SU-DHL-6 (cell line): Measurements from ENCODE around the gene GRM7.

Experiments
- H2AFZ ChIP-seq: fragments of 200-600 bp; sonication (generic); 2 replicates; pipeline ENCODE4 v1.6.1; 2014; ENCODE audit warnings: low read depth, mild to moderate bottlenecking, moderate library complexity, mixed read lengths, antibody characterized with exemption, low read length; ENCODE audit not compliant: severe bottlenecking
- H3F3A ChIP-seq: fragments of 200-600 bp; shearing (Covaris generic); 2 replicates; pipeline ENCODE4 v1.6.0; 2016; ENCODE audit warnings: antibody characterized with exemption, mild to moderate bottlenecking; ENCODE audit not compliant: insufficient read depth
- H3K27ac ChIP-seq: fragments of 200-600 bp; sonication (generic); 2 replicates; pipeline ENCODE4 v1.5.1; 2016; ENCODE audit warnings: low read depth, mild to moderate bottlenecking, low read length, moderate library complexity, mixed read lengths
- H3K27me3 ChIP-seq: fragments of 200-600 bp; sonication (generic), shearing (Covaris generic); 2 replicates; pipeline ENCODE4 v1.6.0; 2014; ENCODE audit warnings: mild to moderate bottlenecking, low read length
- H3K36me3 ChIP-seq: fragments of 200-600 bp; sonication (generic); 2 replicates; pipeline ENCODE4 v1.6.1; 2014; ENCODE audit warnings: mild to moderate bottlenecking, low read length, mixed read lengths
- H3K4me2 ChIP-seq: fragments of 300-600, 200-600 bp; shearing (Covaris generic), sonication (generic); 2 replicates; pipeline ENCODE4 v1.6.0; 2014; ENCODE audit warnings: low read length, low read depth, mild to moderate bottlenecking; ENCODE audit not compliant: poor library complexity, severe bottlenecking
- H3K4me3 ChIP-seq: fragments of 200-600 bp; sonication (generic); 2 replicates; pipeline ENCODE4 v1.5.1; 2014; ENCODE audit warnings: antibody characterized with exemption, low read length, mild to moderate bottlenecking, mixed read lengths; ENCODE audit not compliant: insufficient read depth, poor library complexity, severe bottlenecking
- H3K79me2 ChIP-seq: fragments of 200-600 bp; sonication (generic); 2 replicates; pipeline ENCODE4 v1.6.1; 2014; ENCODE audit warnings: mild to moderate bottlenecking, low read length, moderate library complexity; ENCODE audit not compliant: insufficient read depth
- H3K9ac ChIP-seq: fragments of 200-600 bp; sonication (generic); 2 replicates; pipeline ENCODE4 v1.7.0; 2014; ENCODE audit warnings: mild to moderate bottlenecking, low read length
- H3K9me2 ChIP-seq: fragments of 200-600 bp; sonication (generic); replicated peaks from 2 replicates; pipeline ENCODE4 v1.6.1; 2014; ENCODE audit warnings: low read length; ENCODE audit not compliant: insufficient read depth
- H3K9me3 ChIP-seq: fragments of 200-600 bp; sonication (generic); 2 replicates; pipeline ENCODE4 v1.6.1; 2014; ENCODE audit warnings: low read length, mixed read lengths; ENCODE audit not compliant: insufficient read depth
- H4K20me1 ChIP-seq: fragments of 200-600 bp; sonication (generic); 2 replicates; pipeline ENCODE4 v1.6.1; 2014; ENCODE audit warnings: low read depth, mild to moderate bottlenecking, antibody characterized with exemption, low read length, moderate library complexity, mixed read lengths
- EZH2phosphoT487 ChIP-seq: fragments of 200-600 bp; sonication (generic), shearing (Covaris generic); conservative IDR thresholded peaks from 2 replicates; pipeline ENCODE4 v1.6.1; 2018; ENCODE audit warnings: mild to moderate bottlenecking, antibody characterized with exemption, low read length, moderate library complexity, mixed read lengths
- TF ChIP-seq, protein P1 (sequence below): fragments of 200-600 bp; sonication (generic); IDR thresholded peaks from one replicate; pipeline ENCODE4 v1.5.1; 2017; ENCODE audit warnings: antibody characterized with exemption, mild to moderate bottlenecking, low read length, moderate library complexity; ENCODE audit not compliant: insufficient read depth, poor library complexity, severe bottlenecking

Gene GRM7

DNA sequence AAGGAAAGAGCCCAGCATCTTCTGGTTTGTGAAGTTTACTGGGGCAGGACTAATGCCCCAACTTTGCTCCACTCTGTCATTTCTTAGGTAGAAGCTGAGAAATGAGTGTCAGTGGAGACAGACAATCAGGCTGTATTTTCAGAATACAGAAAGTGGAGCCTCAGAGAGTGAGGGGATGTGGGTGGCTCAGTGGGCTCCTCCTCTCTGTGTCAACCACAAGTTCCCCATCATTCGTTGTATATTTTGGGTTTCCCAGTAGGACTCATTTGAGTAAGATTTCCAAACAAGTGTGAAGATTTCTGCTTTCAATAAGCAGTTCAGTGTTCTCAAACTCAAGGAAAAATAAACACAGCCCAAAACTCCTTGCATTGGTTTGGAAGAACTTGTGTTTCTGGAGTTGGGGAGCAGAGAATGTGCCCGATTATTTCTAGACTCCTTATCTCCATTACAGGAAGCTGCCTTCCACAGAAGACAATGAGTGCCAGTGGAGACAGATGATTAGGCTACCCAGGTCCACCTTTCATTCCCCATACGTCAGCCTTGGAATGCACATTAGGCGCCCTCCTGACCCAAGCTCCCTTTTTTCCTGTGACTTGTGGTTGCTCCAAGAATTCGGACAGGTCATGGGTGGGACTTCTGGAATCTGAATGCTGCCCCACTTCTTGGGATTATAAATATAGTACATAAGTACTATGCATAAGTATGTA lies 848.6 kb downstream of the GRM7 start:
- Histone ChIP-seq H3K79me2 (no peaks in the 10 kb centered on the region), H3K9me2 (no peaks in the 10 kb centered on the region), H3K9ac (no peak overlapping the region), H3F3A (no peaks in the 10 kb centered on the region), H3K36me3 (no peaks in the 10 kb centered on the region), H2AFZ (no peak overlapping the region), H4K20me1 (no peaks in the 10 kb centered on the region), H3K27me3 (no peaks in the 10 kb centered on the region), H3K4me3 (no peak overlapping the region), H3K9me3 (no peaks in the 10 kb centered on the region), H3K4me2 (no peak overlapping the region), H3K27ac (no peak overlapping the region)
- TF ChIP-seq, protein P1, sequence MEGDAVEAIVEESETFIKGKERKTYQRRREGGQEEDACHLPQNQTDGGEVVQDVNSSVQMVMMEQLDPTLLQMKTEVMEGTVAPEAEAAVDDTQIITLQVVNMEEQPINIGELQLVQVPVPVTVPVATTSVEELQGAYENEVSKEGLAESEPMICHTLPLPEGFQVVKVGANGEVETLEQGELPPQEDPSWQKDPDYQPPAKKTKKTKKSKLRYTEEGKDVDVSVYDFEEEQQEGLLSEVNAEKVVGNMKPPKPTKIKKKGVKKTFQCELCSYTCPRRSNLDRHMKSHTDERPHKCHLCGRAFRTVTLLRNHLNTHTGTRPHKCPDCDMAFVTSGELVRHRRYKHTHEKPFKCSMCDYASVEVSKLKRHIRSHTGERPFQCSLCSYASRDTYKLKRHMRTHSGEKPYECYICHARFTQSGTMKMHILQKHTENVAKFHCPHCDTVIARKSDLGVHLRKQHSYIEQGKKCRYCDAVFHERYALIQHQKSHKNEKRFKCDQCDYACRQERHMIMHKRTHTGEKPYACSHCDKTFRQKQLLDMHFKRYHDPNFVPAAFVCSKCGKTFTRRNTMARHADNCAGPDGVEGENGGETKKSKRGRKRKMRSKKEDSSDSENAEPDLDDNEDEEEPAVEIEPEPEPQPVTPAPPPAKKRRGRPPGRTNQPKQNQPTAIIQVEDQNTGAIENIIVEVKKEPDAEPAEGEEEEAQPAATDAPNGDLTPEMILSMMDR = no peak
- no peak for TF ChIP-seq EZH2phosphoT487

DNA sequence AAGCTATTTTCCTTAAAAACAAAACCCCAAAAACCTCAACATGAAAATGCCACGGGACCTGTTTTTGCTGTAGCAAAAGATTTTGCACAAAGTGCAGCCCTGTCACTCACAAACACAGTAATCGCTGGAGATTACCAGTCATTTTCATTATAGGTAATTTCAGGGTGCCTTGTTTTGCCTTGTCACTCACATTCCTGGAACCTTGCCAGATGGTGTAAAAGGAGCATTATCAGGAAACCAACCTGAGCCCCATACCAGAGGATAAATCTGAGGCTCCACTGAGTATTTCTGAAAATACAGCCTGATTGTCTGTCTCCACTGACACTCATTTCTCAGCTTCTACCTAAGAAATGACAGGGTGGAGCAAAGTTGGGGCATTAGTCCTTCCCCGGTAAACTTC lies 849.4 kb downstream of the GRM7 start:
- Histone ChIP-seq H3K79me2 (no peaks in the 10 kb centered on the region), H3K27me3 (no peaks in the 10 kb centered on the region), H3K36me3 (no peaks in the 10 kb centered on the region), H3K9me2 (no peaks in the 10 kb centered on the region), H2AFZ (no peak overlapping the region), H4K20me1 (no peaks in the 10 kb centered on the region), H3K27ac (no peak overlapping the region), H3K4me2 (no peak overlapping the region), H3F3A (no peaks in the 10 kb centered on the region), H3K4me3 (no peak overlapping the region), H3K9me3 (no peaks in the 10 kb centered on the region), H3K9ac (no peak overlapping the region)
- TF ChIP-seq, protein P1 = no peak
- no peak for TF ChIP-seq EZH2phosphoT487

DNA sequence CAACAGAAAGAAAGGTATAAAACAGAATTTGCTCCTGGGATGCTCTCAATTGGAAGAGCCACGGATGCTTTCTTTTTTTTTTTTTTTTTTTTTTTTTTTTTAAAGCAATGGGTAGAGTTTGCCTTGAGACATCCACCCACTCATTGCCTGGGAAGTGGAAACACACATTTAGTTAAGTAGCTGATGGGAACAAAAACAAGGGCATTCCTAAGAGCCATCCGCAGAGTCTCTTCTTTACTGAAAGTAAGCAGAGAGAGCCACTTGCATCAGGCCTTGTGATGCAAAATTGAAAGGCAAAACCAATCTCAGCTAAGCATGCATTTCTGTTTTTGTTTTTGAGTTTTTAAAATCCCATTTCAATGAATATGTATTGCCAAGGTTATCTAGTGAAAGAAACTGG lies 852.8 kb downstream of the GRM7 start:
- Histone ChIP-seq H3K9ac (no peak overlapping the region), H3K4me2 (no peak overlapping the region), H3K27me3 (no peaks in the 10 kb centered on the region), H4K20me1 (no peaks in the 10 kb centered on the region), H3K36me3 (no peaks in the 10 kb centered on the region), H3K4me3 (no peak overlapping the region), H3K9me3 (no peaks in the 10 kb centered on the region), H3K9me2 (no peaks in the 10 kb centered on the region), H2AFZ (no peak overlapping the region), H3K27ac (no peak overlapping the region), H3K79me2 (no peaks in the 10 kb centered on the region), H3F3A (no peaks in the 10 kb centered on the region)
- no peak for TF ChIP-seq EZH2phosphoT487

GRCh38 chr3:7720649-7721297 lies 859.9 kb downstream of the GRM7 start:
- Histone ChIP-seq H3K27me3 (no peaks in the 10 kb centered on the region), H2AFZ (no peak overlapping the region), H3K36me3 (no peaks in the 10 kb centered on the region), H3K9me2 (no peaks in the 10 kb centered on the region), H3K4me3 (no peak overlapping the region), H3K9me3 (no peaks in the 10 kb centered on the region), H3F3A (no peaks in the 10 kb centered on the region), H3K4me2 (no peak overlapping the region), H3K79me2 (no peaks in the 10 kb centered on the region), H3K9ac (no peak overlapping the region), H4K20me1 (no peaks in the 10 kb centered on the region), H3K27ac (no peak overlapping the region)
- no peak for TF ChIP-seq EZH2phosphoT487
- TF ChIP-seq, protein P1 = no peak
